K562 (cell line): Measurements from ENCODE around the gene CAPN5. TPM values are rescaled to one million over a fixed set of nuclear protein-coding genes. Genes with fewer than 3 reads are reported as not detected.

Experiments
- ATAC-seq: fragments of 200-7000 bp; cut with Tn5 transposase; 3 replicates; pipeline ENCODE4 v1.9.1; 2020; ENCODE audit warnings: moderate library complexity
- BruUV-seq: library from RNA; stranded (reverse); fragments of 400-500 nt; replicated peaks from 2 replicates; lab custom pipeline; 2021; lab: Mats Ljungman, UMichigan
- CTCF ChIA-PET: fragments of 300-600 bp; formaldehyde crosslinking; extraction: SDS; loops from one replicate; lab custom pipeline; 2021; ENCODE audit warnings: low intra/inter-chr PET ratio; lab: Yijun Ruan, JAX
- POLR2A ChIA-PET: fragments of 300-600, 350-650 bp; sonication (Branson Sonifier 250); formaldehyde crosslinking; extraction: SDS; loops from one replicate; lab custom pipeline; 2021; ENCODE audit warnings: antibody characterized with exemption, inconsistent platforms; lab: Yijun Ruan, JAX
- DNase-seq, 4 experiments: peaks; one replicate each; pipeline versions ENCODE4 v3.0.0 to v3.0.0-alpha.2; 2011 to 2018; ENCODE audit warnings: low spot score in 3 of 4, mixed read lengths in 3 of 4; ENCODE audit errors: extremely low read depth in 1 of 4
- FAIRE-seq: peaks from 2 replicates; lab custom pipeline; 2011; peaks lifted over from hg19 to GRCh38; lab: Jason Lieb, UNC
- H2AFZ ChIP-seq: 2 replicates; pipeline ENCODE4 v1.6.0; 2011; ENCODE audit warnings: low read depth, low read length, control low read depth, inconsistent platforms
- H3K27ac ChIP-seq: fragments of 200-600 bp; 3 replicates; pipeline ENCODE4 v1.8.0; 2011; ENCODE audit warnings: low read depth, mild to moderate bottlenecking, control low read depth, inconsistent platforms, low read length, moderate library complexity, mixed read lengths; ENCODE audit errors: extremely low read depth
- H3K27me3 ChIP-seq, 2 experiments: fragments of 300-600 bp in 1 of 2; 2 replicates in 1 of 2; 3 replicates in 1 of 2; pipeline versions ENCODE4 v1.6.0 to v1.8.0; 2011; ENCODE audit warnings: inconsistent platforms in 2 of 2, low read length in 2 of 2, mild to moderate bottlenecking in 1 of 2, mixed read lengths in 1 of 2, moderate library complexity in 1 of 2; ENCODE audit not compliant: control insufficient read depth in 2 of 2, insufficient read depth in 2 of 2
- H3K36me3 ChIP-seq: fragments of 300-600 bp; 3 replicates; pipeline ENCODE4 v1.8.0; 2011; ENCODE audit warnings: mild to moderate bottlenecking, low read length, inconsistent platforms; ENCODE audit not compliant: control insufficient read depth, insufficient read depth
- H3K4me1 ChIP-seq, 2 experiments: fragments of 200-600 bp in 1 of 2; replicated peaks in 1 of 2; 2 replicates in 1 of 2; 3 replicates in 1 of 2; pipeline versions ENCODE4 v1.5.1 to v1.8.0; 2011; ENCODE audit warnings: inconsistent platforms in 2 of 2, low read length in 2 of 2, mild to moderate bottlenecking in 1 of 2, mixed read lengths in 1 of 2, moderate library complexity in 1 of 2; ENCODE audit not compliant: control insufficient read depth in 2 of 2, insufficient read depth in 2 of 2
- H3K4me2 ChIP-seq: 2 replicates; pipeline ENCODE4 v1.6.1; 2011; ENCODE audit warnings: low read length, control low read depth, inconsistent platforms, mixed read lengths; ENCODE audit not compliant: insufficient read depth
- H3K4me3 ChIP-seq: fragments of 200-600 bp; sonication (generic), shearing (Covaris generic); 2 replicates; pipeline ENCODE4 v1.5.1; 2016; ENCODE audit warnings: control low read depth, inconsistent platforms
- H3K79me2 ChIP-seq: fragments of 200-600 bp; 3 replicates; pipeline ENCODE4 v1.8.0; 2011; ENCODE audit warnings: low read length, inconsistent platforms; ENCODE audit not compliant: control insufficient read depth, insufficient read depth
- H3K9ac ChIP-seq, 2 experiments: 2 replicates each; pipeline versions ENCODE4 v1.6.0 to v1.6.1; 2011; ENCODE audit warnings: low read depth in 2 of 2, low read length in 2 of 2, control low read depth in 1 of 2, inconsistent platforms in 1 of 2, mild to moderate bottlenecking in 1 of 2, mixed read lengths in 1 of 2; ENCODE audit not compliant: insufficient read depth in 1 of 2
- H3K9me1 ChIP-seq: one replicate; pipeline ENCODE4 v1.6.0; 2011; ENCODE audit warnings: inconsistent platforms, mild to moderate bottlenecking, low read length, moderate library complexity; ENCODE audit not compliant: control insufficient read depth, insufficient read depth
- H3K9me3 ChIP-seq: replicated peaks from 2 replicates; pipeline ENCODE4 v1.5.1; 2011; ENCODE audit warnings: low read depth, low read length, inconsistent platforms; ENCODE audit not compliant: control insufficient read depth, insufficient read depth
- H4K20me1 ChIP-seq: replicated peaks from 2 replicates; pipeline ENCODE4 v1.6.1; 2011; ENCODE audit warnings: low read length, inconsistent platforms, mixed read lengths; ENCODE audit not compliant: control insufficient read depth, insufficient read depth
- BHLHE40 ChIP-seq: IDR thresholded peaks from 2 replicates; pipeline ENCODE4 v1.6.1; 2011; ENCODE audit warnings: low read length, improper control_type of control experiment
- E2F1 ChIP-seq: sonication (generic); formaldehyde crosslinking; IDR thresholded peaks from 2 replicates; pipeline ENCODE4 v1.8.1; 2023; ENCODE audit warnings: mild to moderate bottlenecking, missing genetic modification reagents, moderate library complexity
- E2F8 ChIP-seq: fragments of 450-650 bp; IDR thresholded peaks from 2 replicates; pipeline ENCODE4 v1.7.1; 2018; ENCODE audit warnings: mild to moderate bottlenecking, low read depth; ENCODE audit not compliant: partially characterized antibody
- ESRRA ChIP-seq: fragments of 450-650 bp; IDR thresholded peaks from 2 replicates; pipeline ENCODE4 v1.6.1; 2014; ENCODE audit warnings: low read depth, mild to moderate bottlenecking, moderate library complexity, borderline replicate concordance
- ETV1 ChIP-seq: fragments of 450-650 bp; conservative IDR thresholded peaks from 2 replicates; pipeline ENCODE4 v1.6.1; 2016; ENCODE audit warnings: missing genetic modification characterization, control low read depth, low read depth, missing compliant biosample characterization
- MAX ChIP-seq: sonication (generic); formaldehyde crosslinking; IDR thresholded peaks from 2 replicates; pipeline ENCODE4 v1.9.0; 2022; ENCODE audit warnings: mild to moderate bottlenecking, missing genetic modification reagents
- NR2C2 ChIP-seq, 2 experiments: fragments of 200-800 bp in 1 of 2; sonication (Bioruptor generic) in 1 of 2; sonication (generic) in 1 of 2; formaldehyde crosslinking in 1 of 2; IDR thresholded peaks; 2 replicates each; pipeline versions ENCODE4 v1.6.1 to v1.8.0; 2016 to 2022; ENCODE audit warnings: mild to moderate bottlenecking in 1 of 2, missing compliant biosample characterization in 1 of 2, missing genetic modification characterization in 1 of 2, missing genetic modification reagents in 1 of 2
- ZNF24 ChIP-seq: fragments of 450-650 bp; IDR thresholded peaks from 2 replicates; pipeline ENCODE4 v1.6.1; 2016
- ZNF584 ChIP-seq: fragments of 200-800 bp; sonication (Bioruptor generic); IDR thresholded peaks from 2 replicates; pipeline ENCODE4 v1.6.1; 2016; ENCODE audit warnings: low read depth, mild to moderate bottlenecking, missing genetic modification characterization, missing compliant biosample characterization
- WGBS: fragments of 100-300 bp; shearing (Covaris generic); methylation state at CpG from one replicate; pipeline ENCODE4 v1.1.6; 2016; ENCODE audit warnings: low coverage, mixed read lengths; ENCODE audit not compliant: insufficient coverage; ENCODE audit errors: missing lambda C conversion rate; 5-methylcytosine and 5-hydroxymethylcytosine counted together
- in situ Hi-C: fragments of 300-500 bp; cut with MboI; formaldehyde crosslinking; loops from 4 replicates; pipeline ENCODE4 v1.15.0; 2018; ENCODE audit warnings: inconsistent platforms, mixed read lengths
- intact Hi-C: fragments of 100-400 bp; cut with micrococcal nuclease; formaldehyde crosslinking; loops from 2 replicates; pipeline ENCODE4 v1.14.2; 2022
- polyA plus RNA-seq, 8 experiments: library from polyadenylated mRNA; depleted of rRNA in 4 of 8; stranded (reverse) in 5 of 8; unstranded in 3 of 8; fragments of >200 nt; fragmentation: Nextera tagmentation in 2 of 8; fragmentation: Illumina TruSeq in 1 of 8; extraction: Ambion mirVana in 2 of 8; extraction: Trizol in 1 of 8; gene quantifications; 2 replicates each; pipeline versions ENCODE4 v1.2.1 to v1.2.3, GENCODE V29; 2011 to 2014; ENCODE audit warnings: inconsistent platforms in 1 of 8, missing spikeins in 1 of 8
- total RNA-seq, 7 experiments: library from RNA; depleted of rRNA in 6 of 7; stranded (reverse); fragments of >200 nt in 6 of 7; fragmentation: Illumina TruSeq in 2 of 7; extraction: Trizol in 2 of 7; gene quantifications; 2 replicates each; pipeline versions ENCODE4 v1.2.1 to v1.2.3, GENCODE V29; 2011 to 2021; ENCODE audit warnings: low replicate concordance in 1 of 7
- TF ChIP-seq, protein P1 (sequence below): sonication (generic); formaldehyde crosslinking; IDR thresholded peaks from 2 replicates; pipeline ENCODE4 v1.8.0; 2022; ENCODE audit warnings: missing genetic modification reagents, mild to moderate bottlenecking, moderate library complexity, borderline replicate concordance

Gene CAPN5
- total and polyA plus RNA-seq, 9 of the 15 experiments (the other 6 are each of a cell fraction or from before 2014, with no cell fraction given) = 0.04 to 0.44 (median 0.14) TPM; not detected in 2

- WGBS = 21% methylated on average over 8 of the region's 8 CpGs
These were observed 73.6 kb downstream of the CAPN5 start for GRCh38 chr11:77140231-77140851.

More at GRCh38 chr11:77140231-77140851, 73.6 kb downstream of the CAPN5 start:
- in situ Hi-C loops (no loop called here), intact Hi-C loops (no loop called here)
- H3K79me2 ChIP-seq = no peaks in the 10 kb centered on the region
- no peak for DNase-seq
- H3K36me3 ChIP-seq = no peaks in the 10 kb centered on the region
- BruUV-seq = no TSS peak
- ChIA-PET POLR2A (interaction anchor here (0.6 to 1.5 kb wide), 4 partner anchors 8 to 33 kb away, joined by 3 to 5 read pairs (median 4); no protein-coding TSS in a partner anchor), CTCF (no interaction called here)
- no peak overlapping the region for H3K4me2 ChIP-seq
- H3K9me3 ChIP-seq = no peaks in the 10 kb centered on the region
- peaks cover 0 to 7% of the 10 kb centered on the region in 2 experiments; a peak in 2 of 5 replicates for H3K4me1 ChIP-seq
- H3K4me3 ChIP-seq = no peak overlapping the region
- H2AFZ ChIP-seq = peak overlapping the region; percentile 12; the same call in 1 of the 2 replicates
- ATAC-seq = peak; percentile 49
- H3K27me3 ChIP-seq = peaks cover 13 to 50% of the 10 kb centered on the region in 2 experiments; a peak in 3 of 5 replicates
- no peak overlapping the region for H3K9ac ChIP-seq
- 0 out of 2 replicates have a peak, but pooled peaks cover 4% of the 10 kb centered on the region for H4K20me1 ChIP-seq
- FAIRE-seq = no peak
- TF ChIP-seq BHLHE40 (peak; percentile 79), ZNF24 (no peak), ETV1 (tag) (0 out of 2 replicates have a peak, but pooled peaks have one; percentile 22), ESRRA (0 out of 2 replicates have a peak, but pooled peaks have one; percentile 20), MAX (CRISPR knock-in tag) (peak; percentile 27; the same call in 1 of the 2 replicates), NR2C2 (CRISPR knock-in tag; IDR thresholded peaks at IDR 0.05) (no peak), NR2C2 (tag; IDR thresholded peaks at IDR 0.05) (peak; percentile 43; the same call in 1 of the 2 replicates), ZNF584 (no peak), E2F1 (CRISPR knock-in tag) (no peak), E2F8 (no peak)
- TF ChIP-seq, protein P1, sequence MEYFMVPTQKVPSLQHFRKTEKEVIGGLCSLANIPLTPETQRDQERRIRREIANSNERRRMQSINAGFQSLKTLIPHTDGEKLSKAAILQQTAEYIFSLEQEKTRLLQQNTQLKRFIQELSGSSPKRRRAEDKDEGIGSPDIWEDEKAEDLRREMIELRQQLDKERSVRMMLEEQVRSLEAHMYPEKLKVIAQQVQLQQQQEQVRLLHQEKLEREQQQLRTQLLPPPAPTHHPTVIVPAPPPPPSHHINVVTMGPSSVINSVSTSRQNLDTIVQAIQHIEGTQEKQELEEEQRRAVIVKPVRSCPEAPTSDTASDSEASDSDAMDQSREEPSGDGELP (CRISPR knock-in tag) = peak; percentile 33; the same call in 1 of the 2 replicates
- no peaks in the 10 kb centered on the region for H3K9me1 ChIP-seq
- H3K27ac ChIP-seq = no peak overlapping the region
